Activated CD4-positive, CD25-positive, alpha-beta regulatory T cell treated with anti-CD3 and anti-CD28 coated beads, Interleukin-2, amount 50 U/mL, for 16 hours (primary cell): Measurements from ENCODE around the gene KIF21B.

Experiments
- DNase-seq: peaks from one replicate; pipeline ENCODE4 v3.0.0-alpha.2; 2020; ENCODE audit warnings: low read depth, low spot score

Gene KIF21B

GRCh38 chr1:201020721-201021629, 2.5 kb downstream of the KIF21B start:
- DNase-seq: no peak

GRCh38 chr1:201020040-201020591, 3.4 kb downstream of the KIF21B start:
- DNase-seq: no peak

- peak; percentile 81 for DNase-seq
Observed at GRCh38 chr1:201019321-201019977, 4.1 kb downstream of the KIF21B start.

DNA sequence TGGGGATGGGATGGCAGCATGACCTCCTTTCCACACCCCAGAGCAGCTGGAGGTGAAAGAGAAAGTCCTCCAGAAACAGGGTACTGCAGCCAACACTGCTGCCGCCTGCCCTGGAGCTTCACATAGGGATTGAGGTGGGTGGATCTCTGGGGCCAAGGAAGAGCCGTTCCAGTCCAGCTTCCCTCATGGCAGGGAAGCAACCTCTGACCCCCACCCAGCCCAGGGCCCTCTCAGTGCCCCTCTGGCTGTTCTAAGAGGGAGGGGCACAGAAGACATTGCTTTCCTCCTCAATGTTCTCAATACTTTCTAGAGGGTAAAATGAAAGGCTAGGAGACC, 5.7 kb downstream of the KIF21B start:
- DNase-seq: no peak

DNA sequence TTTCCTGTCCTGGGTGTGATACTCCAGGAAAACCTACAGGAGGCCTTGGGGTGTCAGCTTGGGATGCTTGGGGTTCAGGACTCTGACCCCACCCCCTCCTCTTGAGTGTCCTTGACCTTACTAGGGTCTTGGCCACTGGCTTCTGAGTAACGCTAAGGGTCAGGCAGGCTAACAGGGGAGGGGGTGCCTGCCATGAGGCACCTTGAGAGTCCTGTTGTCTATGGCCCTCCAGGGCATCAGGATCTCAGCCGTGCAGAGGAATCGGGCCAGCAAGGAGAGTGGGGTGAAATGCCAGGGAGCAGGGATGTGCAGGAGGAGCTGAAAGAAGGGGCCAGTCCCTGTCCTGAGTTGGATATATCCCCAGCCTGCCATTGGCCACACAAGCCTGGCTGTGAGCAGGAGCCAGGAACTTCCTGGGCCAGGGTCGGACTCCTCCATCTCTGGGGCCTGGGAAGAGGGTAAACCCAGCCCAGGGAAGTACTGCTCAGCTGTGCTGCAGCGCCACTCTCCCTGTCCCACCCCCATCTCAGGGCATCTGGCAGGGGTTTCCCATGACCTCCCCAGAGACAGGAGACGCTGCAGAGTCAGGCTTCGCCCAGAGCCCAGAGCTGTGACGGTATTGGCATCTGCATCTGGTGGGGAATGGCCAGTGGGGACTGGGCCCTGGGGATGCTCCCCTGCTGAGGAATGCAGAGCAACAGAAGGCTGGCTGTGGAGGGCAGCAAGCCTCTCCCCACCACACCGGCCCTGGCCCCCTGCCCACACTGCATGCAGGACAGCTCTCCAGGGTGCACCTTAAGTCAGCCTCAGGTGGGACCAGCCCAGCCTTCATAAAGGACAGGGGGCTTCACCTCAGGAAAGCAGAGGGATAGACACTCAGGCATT, 6.3 kb downstream of the KIF21B start:
- no peak for DNase-seq

DNA sequence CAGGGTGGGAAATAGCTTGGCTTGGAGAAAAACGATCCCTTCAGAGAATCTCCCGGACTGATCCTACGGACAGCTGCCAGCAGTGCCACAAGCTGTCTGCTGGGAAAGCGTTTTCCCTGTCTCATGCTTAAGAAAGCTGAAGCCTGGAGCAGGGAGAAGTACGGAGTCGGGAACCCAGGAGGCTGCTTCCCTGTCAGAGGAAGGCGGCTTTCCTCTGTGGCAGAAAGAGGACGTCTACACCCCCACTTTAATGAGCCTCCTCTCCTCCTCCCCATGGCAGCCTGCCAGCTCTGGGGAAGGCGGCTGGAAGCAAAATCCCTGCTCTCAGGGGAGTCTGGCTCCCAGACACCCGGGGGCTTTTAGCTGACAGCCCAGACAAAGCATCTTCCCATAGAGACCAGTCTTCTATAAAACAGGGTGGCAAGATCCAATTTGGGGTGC, 7.3 kb downstream of the KIF21B start:
- DNase-seq: no peak

- no peak for DNase-seq
Observed at GRCh38 chr1:201015551-201016091, 7.9 kb downstream of the KIF21B start.

- DNase-seq: no peak
Observed at GRCh38 chr1:201014816-201015200, 8.7 kb downstream of the KIF21B start.

- DNase-seq: no peak
Observed at GRCh38 chr1:201013991-201014815, 9.3 kb downstream of the KIF21B start.

DNA sequence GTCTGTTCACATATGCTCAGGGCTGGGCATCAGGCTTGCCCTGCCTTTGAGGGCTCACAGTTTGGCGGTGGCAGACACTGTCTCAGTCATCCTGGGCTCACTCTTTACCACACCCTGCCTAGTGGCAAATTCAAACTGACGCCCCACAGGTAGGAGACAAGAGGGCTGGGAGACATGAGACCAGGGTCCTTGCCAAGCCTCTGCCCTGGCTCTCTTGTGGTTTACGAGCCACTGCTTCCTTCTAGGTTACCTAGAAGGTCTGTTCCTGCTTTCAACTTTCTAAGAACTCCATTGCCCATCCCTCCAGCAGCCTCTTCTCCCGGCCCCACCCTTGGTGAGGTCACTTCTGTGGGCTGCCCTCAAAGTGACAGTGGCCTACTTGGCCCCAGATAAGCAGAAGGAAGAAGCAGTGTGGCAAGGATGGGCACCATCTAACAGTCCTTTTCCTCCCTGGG, 10.5 kb downstream of the KIF21B start:
- DNase-seq: no peak

GRCh38 chr1:201011616-201012015, 11.9 kb downstream of the KIF21B start:
- DNase-seq: no peak

- no peak for DNase-seq
Observed at GRCh38 chr1:201009962-201010645, 13.4 kb downstream of the KIF21B start.

GRCh38 chr1:201008666-201009360, 14.7 kb downstream of the KIF21B start:
- DNase-seq: no peak

GRCh38 chr1:201007481-201007880, 16.0 kb downstream of the KIF21B start:
- no peak for DNase-seq

DNA sequence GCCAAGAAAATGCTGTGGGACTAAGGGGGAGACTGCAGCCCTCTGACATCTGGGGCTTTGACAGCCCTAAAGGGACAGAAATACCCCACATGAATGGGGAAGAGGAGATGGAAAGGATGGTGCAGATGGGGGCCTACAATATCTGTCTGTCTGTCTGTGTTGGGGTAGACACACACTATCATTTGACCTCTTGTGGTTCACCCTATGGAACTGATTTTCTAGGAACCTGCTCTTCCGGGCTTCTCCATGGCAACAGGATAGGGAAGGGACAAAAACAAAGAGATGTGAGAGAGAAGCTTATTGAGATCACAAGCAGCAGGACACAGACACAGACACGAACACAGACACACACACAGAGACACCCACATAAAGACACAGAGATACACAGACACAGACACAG, 17.1 kb downstream of the KIF21B start:
- DNase-seq: no peak

DNA sequence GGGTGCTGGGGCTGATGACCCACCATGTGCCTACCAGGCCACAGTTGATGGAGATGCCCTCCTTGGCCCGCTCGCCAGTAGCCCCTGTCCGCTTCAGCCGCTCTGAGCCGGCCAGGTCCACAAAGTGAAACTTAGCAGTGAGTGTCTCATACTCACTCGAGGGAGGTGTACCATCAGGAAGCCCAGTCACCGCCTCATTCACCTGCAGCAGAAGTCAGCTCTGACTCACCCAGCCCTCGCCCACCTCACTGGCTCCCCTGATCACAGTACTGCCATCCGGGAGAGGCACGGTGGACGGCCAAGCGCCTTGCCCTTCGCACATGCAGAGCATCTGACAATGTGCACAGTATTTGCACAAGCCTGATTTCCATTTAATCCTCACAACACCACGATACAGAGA, 18.8 kb downstream of the KIF21B start:
- no peak for DNase-seq

DNA sequence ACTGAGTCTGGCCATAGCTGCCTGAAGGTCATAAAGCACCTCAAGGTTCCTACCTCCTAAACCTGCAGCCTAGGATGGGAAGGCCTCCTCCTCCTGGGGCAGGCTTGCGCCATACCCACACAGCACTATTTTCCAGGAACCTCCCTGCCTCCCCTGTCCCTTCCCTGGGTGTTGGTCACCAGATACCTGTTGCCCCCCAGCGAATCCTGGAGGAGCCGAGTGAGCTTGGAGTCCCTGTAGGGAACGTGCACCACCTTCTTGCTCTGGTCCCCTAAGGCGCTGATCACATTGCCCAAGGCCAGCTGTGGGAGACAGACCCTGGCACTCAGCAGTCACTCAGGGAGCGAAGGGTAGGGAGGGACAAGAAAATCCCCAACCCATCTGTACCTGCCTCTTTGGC, 19.4 kb downstream of the KIF21B start:
- DNase-seq: no peak

- DNase-seq: no peak
Observed at GRCh38 chr1:201002510-201002909, 21.0 kb downstream of the KIF21B start.

DNA sequence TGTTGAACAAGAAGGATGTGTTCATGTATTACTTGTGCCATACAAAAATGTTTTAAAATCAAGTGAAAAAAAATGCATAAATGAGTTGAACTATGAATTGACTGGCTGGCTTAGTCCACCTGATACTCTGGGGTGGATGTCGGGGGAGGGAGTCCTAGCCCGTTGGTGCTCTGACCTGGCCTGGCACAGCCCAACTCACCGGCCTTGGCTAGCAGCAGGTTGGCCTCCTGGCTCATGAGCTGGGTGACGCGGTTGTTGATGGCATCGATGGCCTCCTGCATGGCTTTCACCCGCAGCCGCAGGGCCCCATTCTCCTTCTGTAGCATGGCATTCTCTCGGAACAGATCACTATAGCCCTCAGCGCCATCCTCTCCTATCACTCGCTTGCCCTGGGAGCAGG, 21.6 kb downstream of the KIF21B start:
- DNase-seq: no peak
